NCI-H2029 treated with DMSO at 0.1 percent for 48 hours (cell line): ENCODE results near the gene EIF3I.

Source experiments
- DNase-seq: peaks from one replicate; lab custom pipeline; 2025; lab: John Stamatoyannopoulos, UW

The EIF3I gene

DNA sequence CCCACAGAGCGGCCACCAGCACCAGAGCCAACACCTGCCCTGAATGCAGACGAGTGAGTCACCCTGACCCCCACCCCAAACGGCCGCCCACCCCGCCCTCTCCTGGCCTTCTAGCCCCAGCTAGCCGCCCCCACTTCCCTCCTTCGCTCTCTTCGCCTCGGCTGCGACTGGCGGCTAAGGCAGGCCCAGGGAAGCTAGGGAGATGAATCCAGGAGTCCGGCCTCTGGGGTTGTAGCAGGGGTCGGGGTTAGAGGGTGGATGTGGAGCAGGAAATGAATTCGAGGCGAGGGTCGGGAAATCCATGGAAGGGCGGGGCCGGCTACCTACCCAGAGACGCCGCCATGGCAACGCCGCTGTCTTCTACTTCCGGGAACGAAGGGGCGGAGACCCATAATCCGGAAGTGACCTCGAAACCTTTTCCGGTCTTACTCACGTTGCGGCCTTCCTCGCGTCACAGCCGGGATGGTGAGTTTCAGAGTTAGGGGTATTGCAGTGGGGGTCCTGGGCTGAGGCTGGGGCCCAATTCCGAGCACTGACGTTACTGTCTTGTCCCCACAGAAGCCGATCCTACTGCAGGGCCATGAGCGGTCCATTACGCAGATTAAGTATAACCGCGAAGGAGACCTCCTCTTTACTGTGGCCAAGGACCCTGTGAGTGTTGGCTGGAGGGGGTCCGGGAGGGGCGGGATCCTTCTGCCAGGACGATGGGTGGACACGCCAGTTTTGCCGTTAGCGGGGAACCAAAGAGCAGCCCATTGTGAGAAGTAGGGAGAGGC, at the start of gene EIF3I, which contains the start of gene TMEM234:
EIF3I (plus strand) TSS at position 428 of the 776 bp plus-strand sequence; CDS start at position 463, 35 bp downstream.
TMEM234 (minus strand) TSS at position 374 of the 776 bp plus-strand sequence; CDS start at position 343, 31 bp downstream.
- DNase-seq, result peak; percentile 47

DNA sequence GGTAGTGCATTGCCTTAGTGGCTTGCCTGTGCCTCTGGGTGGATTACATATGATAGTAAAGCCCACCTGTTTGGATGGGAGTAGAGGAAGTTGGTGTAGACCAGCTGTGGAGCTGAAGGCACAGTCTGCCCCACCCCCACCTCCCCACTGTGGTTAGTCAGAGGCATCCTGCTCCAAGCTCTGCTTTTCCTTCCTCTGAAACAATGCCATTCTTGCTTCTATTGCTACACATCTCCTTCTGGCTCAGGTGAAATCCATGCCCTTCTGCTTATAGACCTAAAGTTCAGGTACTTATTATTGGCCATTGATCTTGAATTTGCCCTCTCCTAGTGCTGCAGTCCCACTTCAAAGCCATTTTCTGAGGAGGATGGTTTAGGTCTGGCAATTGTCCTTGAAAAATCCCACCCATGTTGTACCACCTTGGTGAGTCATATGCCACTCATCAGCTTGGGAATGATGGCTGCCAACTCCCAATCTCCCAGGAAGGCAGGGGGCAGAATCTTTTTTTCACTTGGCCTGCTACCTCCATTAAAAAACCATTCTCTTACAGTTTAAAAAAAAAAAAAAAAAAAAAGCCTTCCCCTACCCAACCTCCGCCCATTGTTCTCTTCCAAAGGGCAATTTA, 49.5 kb upstream of the EIF3I start:
- no peak for DNase-seq

GRCh38 chr1:32178380-32179192, 43.6 kb upstream of the EIF3I start:
- DNase-seq, result no peak

GRCh38 chr1:32179193-32179442, 43.1 kb upstream of the EIF3I start:
- DNase-seq, result no peak

GRCh38 chr1:32179443-32180185, 42.6 kb upstream of the EIF3I start, which contains the start of gene TXLNA:
TSS of gene TXLNA (plus strand) at chr1:32179675. CDS start at chr1:32180346, 671 bp downstream.
- DNase-seq, result peak; percentile 45

DNA sequence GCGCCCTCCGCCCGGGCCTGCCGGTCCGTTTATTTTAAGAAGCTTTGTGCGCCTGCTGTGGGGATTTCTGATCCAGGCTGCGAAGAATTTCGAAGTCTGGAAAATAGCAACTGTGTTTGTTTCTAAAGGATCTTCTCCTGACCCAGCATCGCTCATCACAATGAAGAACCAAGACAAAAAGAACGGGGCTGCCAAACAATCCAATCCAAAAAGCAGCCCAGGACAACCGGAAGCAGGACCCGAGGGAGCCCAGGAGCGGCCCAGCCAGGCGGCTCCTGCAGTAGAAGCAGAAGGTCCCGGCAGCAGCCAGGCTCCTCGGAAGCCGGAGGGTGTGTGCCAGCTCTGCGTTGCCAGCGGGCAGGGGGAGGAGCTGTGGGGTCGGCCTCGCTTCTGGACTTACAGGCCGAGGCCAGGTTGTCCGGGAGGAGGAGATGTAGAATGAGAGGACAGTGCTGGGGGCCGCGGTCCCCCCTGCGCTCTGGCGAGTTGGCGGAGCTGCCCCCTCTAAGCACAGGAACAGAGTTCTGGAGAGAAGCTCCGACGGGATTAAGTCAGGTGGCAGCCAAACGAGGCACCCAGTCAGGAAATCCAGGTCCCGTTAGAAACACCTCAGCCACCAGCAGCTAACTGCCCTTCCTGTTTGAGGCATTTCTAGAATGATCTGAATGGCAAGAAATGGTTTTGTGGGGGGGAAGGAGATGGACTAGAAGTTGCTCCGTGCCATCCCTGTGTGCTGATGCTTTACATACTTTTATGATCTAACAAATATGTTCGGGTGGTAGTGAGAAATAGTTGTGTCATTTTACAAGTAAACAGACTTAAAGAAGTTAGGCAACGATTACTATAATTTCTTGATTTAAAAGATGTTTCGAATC, 41.8 kb upstream of the EIF3I start:
- no peak for DNase-seq

DNA sequence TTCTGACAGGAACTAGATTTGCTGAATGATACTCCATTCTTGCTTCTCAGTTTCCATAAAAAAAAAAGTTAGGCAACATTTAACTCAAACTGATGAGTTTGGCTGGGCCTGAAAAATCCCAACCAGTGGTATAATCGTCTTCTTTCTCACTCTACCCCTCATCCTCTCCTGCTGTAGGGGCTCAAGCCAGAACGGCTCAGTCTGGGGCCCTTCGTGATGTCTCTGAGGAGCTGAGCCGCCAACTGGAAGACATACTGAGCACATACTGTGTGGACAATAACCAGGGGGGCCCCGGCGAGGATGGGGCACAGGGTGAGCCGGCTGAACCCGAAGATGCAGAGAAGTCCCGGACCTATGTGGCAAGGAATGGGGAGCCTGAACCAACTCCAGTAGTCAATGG, 41.1 kb upstream of the EIF3I start:
- DNase-seq, result no peak

- no peak for DNase-seq
Measured at GRCh38 chr1:32181563-32181962, 40.6 kb upstream of the EIF3I start.

- no peak for DNase-seq
Measured at GRCh38 chr1:32182060-32182459, 40.1 kb upstream of the EIF3I start.

DNA sequence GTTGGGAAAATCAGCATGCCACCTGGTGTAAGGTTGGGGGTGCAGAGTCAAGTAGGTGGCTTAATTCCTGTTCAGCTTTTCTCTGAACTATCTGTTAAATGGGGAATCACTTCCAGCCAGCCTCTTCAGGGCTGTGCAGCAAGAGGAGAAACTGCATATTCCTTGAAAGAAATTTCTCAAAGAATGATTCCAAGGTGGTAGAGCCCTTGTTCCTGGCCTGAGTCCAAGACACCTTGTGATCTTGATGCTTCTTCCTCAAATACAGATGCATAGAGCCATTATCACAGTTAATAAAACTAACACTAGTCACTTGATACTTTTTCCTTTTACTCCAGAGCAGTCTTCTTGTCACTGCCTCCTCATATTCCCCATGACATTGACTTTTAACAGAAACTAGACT, 37.6 kb upstream of the EIF3I start:
- DNase-seq, result no peak

GRCh38 chr1:32186077-32186476, 36.1 kb upstream of the EIF3I start:
- no peak for DNase-seq

DNA sequence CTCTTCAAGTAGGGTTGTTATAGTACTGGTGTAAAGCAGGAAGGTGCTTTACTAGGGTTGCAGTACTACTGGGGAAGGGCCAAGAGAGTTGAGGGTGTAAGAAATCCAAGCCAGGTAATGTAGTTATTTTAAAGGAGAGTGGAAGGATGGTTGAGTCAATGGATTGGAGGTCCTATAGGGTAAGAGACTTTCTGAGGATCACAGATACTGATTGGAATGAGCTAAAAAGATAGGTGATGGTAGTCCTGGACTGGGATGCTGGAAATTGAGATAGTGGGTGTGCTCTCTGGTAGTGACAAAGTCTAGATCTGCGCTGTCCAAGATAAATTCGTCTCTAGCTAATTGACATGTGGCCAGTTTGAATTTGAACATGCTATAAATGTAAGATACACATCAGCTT, 35.7 kb upstream of the EIF3I start:
- DNase-seq, result no peak

GRCh38 chr1:32187850-32188249, 34.4 kb upstream of the EIF3I start:
- DNase-seq, result no peak

GRCh38 chr1:32192220-32192948, 29.8 kb upstream of the EIF3I start:
- DNase-seq, result no peak

DNA sequence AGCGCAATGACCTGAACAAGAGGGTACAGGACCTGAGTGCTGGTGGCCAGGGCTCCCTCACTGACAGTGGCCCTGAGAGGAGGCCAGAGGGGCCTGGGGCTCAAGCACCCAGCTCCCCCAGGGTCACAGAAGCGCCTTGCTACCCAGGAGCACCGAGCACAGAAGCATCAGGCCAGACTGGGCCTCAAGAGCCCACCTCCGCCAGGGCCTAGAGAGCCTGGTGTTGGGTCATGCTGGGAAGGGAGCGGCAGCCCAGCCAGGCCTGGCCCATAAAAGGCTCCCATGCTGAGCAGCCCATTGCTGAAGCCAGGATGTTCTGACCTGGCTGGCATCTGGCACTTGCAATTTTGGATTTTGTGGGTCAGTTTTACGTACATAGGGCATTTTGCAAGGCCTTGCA, 27.2 kb upstream of the EIF3I start:
- DNase-seq, result no peak

DNA sequence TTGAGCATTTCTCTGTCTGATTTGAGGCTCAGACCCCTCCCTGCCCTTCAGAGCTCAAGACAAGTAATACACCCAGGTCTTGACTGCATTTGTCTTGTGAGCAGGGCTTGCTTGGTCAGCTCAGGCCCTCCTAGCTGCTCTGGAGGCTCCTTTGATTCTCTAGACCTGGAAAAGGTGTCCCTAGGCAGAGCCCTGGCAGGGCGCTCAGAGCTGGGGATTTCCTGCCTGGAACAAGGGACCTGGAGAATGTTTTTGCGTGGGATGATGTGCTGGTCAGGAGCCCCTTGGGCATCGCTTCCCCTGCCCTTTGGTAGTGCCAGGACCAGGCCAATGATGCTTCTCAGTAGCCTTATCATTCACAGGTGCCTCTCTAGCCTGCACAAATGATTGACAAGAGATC, 26.7 kb upstream of the EIF3I start:
- no peak for DNase-seq

DNA sequence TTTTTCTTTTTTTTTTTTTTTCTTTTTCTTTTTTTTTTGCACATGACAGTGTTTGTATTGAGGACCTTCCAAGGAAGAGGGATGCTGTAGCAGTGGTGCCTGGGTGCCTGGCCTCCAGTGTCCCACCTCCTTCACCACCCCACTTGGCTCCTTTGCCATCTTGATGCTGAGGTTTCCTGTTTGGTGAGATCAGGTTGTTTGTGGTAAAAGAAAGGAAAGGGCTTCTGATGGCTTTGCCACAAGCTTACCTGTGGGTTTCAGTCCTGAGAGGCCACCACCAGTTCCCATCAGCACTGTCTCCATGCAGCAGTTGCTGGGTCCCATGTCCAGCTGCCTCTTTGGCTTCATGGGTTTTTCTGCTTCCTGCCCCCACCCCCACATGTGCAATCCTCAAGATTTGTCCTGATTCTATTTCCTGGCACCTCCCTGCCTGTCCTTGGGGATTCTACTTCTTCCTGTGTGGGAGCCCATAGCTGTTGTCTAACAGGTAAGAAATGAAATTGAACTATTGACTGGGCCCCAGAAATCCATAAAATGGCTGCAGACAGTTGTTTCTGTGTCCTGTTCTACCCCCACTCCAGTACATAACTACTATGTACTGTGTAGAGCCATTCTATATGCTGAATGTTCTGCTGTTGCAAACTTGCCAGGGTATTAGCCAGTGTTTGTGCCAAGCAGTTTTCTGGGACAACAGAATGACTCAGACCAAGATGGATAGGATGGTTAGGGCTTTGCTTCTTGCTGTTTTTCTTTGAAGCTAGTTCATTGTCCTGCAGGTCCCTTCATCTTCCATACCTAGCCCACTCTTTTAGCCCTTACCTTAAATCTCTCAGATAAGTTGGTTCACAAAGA, 26.0 kb upstream of the EIF3I start:
- no peak for DNase-seq

- no peak for DNase-seq
Measured at GRCh38 chr1:32197074-32197473, 25.1 kb upstream of the EIF3I start.

DNA sequence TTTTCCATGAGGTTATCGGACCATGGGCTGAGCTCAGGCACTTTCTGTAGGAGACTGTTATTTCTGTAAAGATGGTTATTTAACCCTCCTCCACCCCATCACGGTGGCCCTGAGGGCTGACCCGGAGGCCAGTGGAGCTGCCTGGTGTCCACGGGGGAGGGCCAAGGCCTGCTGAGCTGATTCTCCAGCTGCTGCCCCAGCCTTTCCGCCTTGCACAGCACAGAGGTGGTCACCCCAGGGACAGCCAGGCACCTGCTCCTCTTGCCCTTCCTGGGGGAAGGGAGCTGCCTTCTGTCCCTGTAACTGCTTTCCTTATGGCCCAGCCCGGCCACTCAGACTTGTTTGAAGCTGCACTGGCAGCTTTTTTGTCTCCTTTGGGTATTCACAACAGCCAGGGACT, 24.4 kb upstream of the EIF3I start:
- no peak for DNase-seq
